ENCODE measurements around the gene STARD4. TPM values are rescaled to one million over a fixed set of nuclear protein-coding genes. Genes with fewer than 3 reads are reported as not detected.

STARD4 gene
- total and polyA plus RNA-seq, 2 of the 13 experiments (the other 11 are each of a cell fraction or from before 2014, with no cell fraction given) = 27.4 to 66.9 TPM

DNA sequence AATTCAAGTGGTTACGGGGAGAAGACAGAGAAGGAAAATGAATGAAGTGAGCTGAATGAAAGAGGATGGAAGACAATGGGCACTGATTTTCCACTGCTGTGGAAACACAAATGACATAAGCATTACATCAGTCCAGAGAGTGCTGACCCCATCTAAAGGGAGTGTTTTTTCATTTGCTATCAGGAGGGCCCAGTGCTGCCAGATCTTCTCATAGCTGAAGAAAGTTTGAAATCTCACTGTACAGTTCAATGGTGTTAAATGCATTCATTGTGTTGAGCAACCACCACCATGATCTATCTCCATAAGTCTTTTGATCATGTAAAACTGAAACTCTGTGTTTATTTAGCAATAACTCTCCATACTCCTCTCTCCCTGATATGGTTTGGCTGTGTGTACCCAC, 41.5 kb upstream of the STARD4 start:
- H3K4me2 ChIP-seq (ENCODE audit: low read depth, low read length) = no peak overlapping the region
- no TSS peak for BruUV-seq (replicated peaks)
- in situ Hi-C loops (cut with HindIII; ENCODE audit: extremely low pct_ligation_motif_present, low pct_unique_long_range_greater_than_20kb) (loop anchor here (5.0 kb wide), 1 partner anchor 588 kb away; no protein-coding TSS in a partner anchor), intact Hi-C loops (cut with micrococcal nuclease; ENCODE audit: unreplicated experiment) (loop anchor here (5.0 kb wide), 1 partner anchor 128 kb away; no protein-coding TSS in a partner anchor)
- POLR2A ChIA-PET = no interaction called here
- 33% methylated on average over 1 of the region's 1 CpG for WGBS (ENCODE audit: low lambda C conversion rate)
- no peaks in the 10 kb centered on the region for H3K9me3 ChIP-seq (ENCODE audit: low read length)
- no peak overlapping the region for H3K4me3 ChIP-seq (replicated peaks in 1 of 3; ENCODE audit: insufficient read depth in 1 of 3, low read depth in 2 of 3, low read length in 3 of 3)
- DNase-seq (ENCODE audit: low spot score) = no peak
- TF ChIP-seq PAWR (CRISPR knock-in tag; IDR thresholded peaks at IDR 0.05; ENCODE audit: borderline replicate concordance) (no peak), PPARG (CRISPR knock-in tag; conservative IDR thresholded peaks at IDR 0.05) (no peak), SP5 (CRISPR knock-in tag; IDR thresholded peaks at IDR 0.05; ENCODE audit: borderline replicate concordance, low read depth) (no peak), ZNF546 (CRISPR knock-in tag; conservative IDR thresholded peaks at IDR 0.05) (no peak), ZNF577 (CRISPR knock-in tag; IDR thresholded peaks at IDR 0.05; ENCODE audit: borderline replicate concordance, low read depth) (no peak), ZNF790 (CRISPR knock-in tag; IDR thresholded peaks at IDR 0.05; ENCODE audit: borderline replicate concordance) (no peak), THYN1 (CRISPR knock-in tag; IDR thresholded peaks at IDR 0.05; ENCODE audit: borderline replicate concordance, low read depth) (no peak), ARHGAP35 (CRISPR knock-in tag; IDR thresholded peaks at IDR 0.05; ENCODE audit: borderline replicate concordance) (no peak), ELF3 (CRISPR knock-in tag; IDR thresholded peaks at IDR 0.05) (no peak), MLLT10 (CRISPR knock-in tag; IDR thresholded peaks at IDR 0.05) (no peak), HMG20B (CRISPR knock-in tag; conservative IDR thresholded peaks at IDR 0.05) (no peak)
- TF ChIP-seq, protein P1, sequence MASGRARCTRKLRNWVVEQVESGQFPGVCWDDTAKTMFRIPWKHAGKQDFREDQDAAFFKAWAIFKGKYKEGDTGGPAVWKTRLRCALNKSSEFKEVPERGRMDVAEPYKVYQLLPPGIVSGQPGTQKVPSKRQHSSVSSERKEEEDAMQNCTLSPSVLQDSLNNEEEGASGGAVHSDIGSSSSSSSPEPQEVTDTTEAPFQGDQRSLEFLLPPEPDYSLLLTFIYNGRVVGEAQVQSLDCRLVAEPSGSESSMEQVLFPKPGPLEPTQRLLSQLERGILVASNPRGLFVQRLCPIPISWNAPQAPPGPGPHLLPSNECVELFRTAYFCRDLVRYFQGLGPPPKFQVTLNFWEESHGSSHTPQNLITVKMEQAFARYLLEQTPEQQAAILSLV (CRISPR knock-in tag; IDR thresholded peaks at IDR 0.05; ENCODE audit: borderline replicate concordance) = no peak
- TF ChIP-seq, protein P2, sequence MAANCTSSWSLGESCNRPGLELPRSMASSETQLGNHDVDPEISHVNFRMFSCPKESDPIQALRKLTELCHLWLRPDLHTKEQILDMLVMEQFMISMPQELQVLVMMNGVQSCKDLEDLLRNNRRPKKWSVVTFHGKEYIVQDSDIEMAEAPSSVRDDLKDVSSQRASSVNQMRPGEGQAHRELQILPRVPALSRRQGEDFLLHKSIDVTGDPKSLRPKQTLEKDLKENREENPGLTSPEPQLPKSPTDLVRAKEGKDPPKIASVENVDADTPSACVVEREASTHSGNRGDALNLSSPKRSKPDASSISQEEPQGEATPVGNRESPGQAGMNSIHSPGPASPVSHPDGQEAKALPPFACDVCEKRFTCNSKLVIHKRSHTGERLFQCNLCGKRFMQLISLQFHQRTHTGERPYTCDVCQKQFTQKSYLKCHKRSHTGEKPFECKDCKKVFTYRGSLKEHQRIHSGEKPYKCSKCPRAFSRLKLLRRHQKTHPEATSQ (CRISPR knock-in tag; IDR thresholded peaks at IDR 0.05; ENCODE audit: borderline replicate concordance) = no peak
- no peaks in the 10 kb centered on the region for H4K20me1 ChIP-seq (ENCODE audit: insufficient read depth, low read length)
- no peaks in the 10 kb centered on the region for H3K4me1 ChIP-seq (ENCODE audit: insufficient read depth, low read length)
- CTCF ChIA-PET (ENCODE audit: low intra/inter-chr PET ratio, low total read pairs) = no interaction called here
- H3K9ac ChIP-seq (ENCODE audit: insufficient read depth, low read depth, low read length) = no peak overlapping the region
- no peak overlapping the region for H3K27ac ChIP-seq (ENCODE audit: extremely low read length, insufficient read depth, low read length)
- no peaks in the 10 kb centered on the region for H3K27me3 ChIP-seq (ENCODE audit: control insufficient read depth in 1 of 2, insufficient read depth in 2 of 2, low read length in 2 of 2)
- FAIRE-seq = no peak
- ATAC-seq = no peak
- no peak overlapping the region for H2AFZ ChIP-seq (ENCODE audit: low read length)
- no peaks in the 10 kb centered on the region for H3K79me2 ChIP-seq (ENCODE audit: insufficient read depth, low read length)
- H3K36me3 ChIP-seq (replicated peaks in 1 of 2; ENCODE audit: control insufficient read depth in 1 of 2, insufficient read depth in 2 of 2, low read length in 2 of 2) = no peaks in the 10 kb centered on the region
